Cardiac fibroblast (primary cell): ENCODE measurements around the gene MYO7A.
A peak's percentile ranks its signal among the peaks of the same experiment; 100 is the strongest.

Source experiments
- DNase-seq, 2 donors: peaks; one replicate each; pipeline versions ENCODE4 v3.0.0 to v3.0.0-alpha.2; 2010; ENCODE audit warnings: low read depth in 2 of 2
- H3K4me3 ChIP-seq, 2 donors: replicated peaks in 1 of 2; 1 replicate in 1 of 2; 2 replicates in 1 of 2; pipeline ENCODE4 v1.5.1; 2011; ENCODE audit warnings: low read depth in 2 of 2, low read length in 2 of 2, mild to moderate bottlenecking in 2 of 2, moderate library complexity in 1 of 2
- TF ChIP-seq, protein P1 (sequence below): IDR thresholded peaks from one replicate; pipeline ENCODE4 v1.5.1; 2011; ENCODE audit warnings: low read depth, mild to moderate bottlenecking, low read length, inconsistent platforms

The MYO7A gene

DNA sequence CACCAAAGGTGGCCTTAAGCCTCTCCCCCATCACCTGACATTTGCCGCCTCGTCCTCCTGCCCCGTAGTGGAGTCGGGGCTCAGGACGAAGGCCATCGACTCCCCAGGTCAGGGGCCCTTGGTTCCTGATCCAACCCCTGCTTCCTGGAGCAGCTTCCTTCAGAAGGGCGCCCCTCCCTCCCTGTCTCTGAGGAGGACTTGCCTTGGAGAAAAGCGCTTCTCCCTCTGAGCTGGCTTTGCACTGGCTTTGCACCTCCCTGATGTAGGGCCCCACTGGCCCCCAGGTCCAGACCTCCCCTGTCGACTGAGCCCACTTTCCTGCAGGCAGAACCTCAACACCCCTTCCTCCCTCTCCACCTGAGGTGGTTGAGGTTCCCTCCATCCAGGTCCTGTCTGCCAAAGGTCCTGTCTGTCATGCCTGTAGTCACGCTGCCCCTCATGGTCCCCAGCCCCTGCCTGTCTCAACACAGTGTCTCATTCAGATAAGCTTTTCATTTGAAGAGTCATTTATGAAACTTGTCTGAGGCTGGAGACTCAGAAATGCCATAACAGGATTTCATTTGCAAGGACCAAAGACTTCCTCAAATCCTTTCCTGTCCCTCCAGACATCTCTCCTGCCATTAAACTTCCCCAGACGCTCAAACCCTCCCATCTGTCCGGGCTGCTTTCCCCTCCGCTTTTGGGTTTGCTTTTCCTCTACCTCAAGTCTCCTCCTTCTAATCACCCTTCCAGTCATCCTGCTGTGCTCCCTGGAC lies 78.4 kb downstream of the MYO7A start:
- no peak overlapping the region for H3K4me3 ChIP-seq
- TF ChIP-seq, protein P1, sequence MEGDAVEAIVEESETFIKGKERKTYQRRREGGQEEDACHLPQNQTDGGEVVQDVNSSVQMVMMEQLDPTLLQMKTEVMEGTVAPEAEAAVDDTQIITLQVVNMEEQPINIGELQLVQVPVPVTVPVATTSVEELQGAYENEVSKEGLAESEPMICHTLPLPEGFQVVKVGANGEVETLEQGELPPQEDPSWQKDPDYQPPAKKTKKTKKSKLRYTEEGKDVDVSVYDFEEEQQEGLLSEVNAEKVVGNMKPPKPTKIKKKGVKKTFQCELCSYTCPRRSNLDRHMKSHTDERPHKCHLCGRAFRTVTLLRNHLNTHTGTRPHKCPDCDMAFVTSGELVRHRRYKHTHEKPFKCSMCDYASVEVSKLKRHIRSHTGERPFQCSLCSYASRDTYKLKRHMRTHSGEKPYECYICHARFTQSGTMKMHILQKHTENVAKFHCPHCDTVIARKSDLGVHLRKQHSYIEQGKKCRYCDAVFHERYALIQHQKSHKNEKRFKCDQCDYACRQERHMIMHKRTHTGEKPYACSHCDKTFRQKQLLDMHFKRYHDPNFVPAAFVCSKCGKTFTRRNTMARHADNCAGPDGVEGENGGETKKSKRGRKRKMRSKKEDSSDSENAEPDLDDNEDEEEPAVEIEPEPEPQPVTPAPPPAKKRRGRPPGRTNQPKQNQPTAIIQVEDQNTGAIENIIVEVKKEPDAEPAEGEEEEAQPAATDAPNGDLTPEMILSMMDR = no peak
- DNase-seq = no peak

DNA sequence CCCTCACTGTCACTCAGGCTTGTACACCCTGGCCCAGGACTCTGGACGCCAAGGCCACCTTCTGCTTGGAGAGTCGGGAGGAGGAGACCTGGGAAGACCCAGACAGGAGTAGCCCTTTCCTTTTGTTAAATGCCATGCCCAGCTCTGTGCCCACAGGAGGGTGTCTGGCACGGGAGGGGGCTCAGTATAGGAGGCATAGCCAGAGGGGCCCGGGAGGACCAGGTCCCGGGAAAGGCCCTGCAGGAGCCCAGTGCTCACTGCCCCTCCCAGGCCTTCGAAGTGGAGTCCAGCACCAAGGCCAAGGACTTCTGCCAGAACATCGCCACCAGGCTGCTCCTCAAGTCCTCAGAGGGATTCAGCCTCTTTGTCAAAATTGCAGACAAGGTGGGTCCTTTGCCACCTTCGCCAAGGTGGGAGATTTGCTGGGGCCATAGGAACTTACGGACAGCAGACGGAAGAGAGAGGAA lies 79.0 kb downstream of the MYO7A start:
- no peak for DNase-seq
- TF ChIP-seq, protein P1 = no peak
- no peak overlapping the region for H3K4me3 ChIP-seq

DNA sequence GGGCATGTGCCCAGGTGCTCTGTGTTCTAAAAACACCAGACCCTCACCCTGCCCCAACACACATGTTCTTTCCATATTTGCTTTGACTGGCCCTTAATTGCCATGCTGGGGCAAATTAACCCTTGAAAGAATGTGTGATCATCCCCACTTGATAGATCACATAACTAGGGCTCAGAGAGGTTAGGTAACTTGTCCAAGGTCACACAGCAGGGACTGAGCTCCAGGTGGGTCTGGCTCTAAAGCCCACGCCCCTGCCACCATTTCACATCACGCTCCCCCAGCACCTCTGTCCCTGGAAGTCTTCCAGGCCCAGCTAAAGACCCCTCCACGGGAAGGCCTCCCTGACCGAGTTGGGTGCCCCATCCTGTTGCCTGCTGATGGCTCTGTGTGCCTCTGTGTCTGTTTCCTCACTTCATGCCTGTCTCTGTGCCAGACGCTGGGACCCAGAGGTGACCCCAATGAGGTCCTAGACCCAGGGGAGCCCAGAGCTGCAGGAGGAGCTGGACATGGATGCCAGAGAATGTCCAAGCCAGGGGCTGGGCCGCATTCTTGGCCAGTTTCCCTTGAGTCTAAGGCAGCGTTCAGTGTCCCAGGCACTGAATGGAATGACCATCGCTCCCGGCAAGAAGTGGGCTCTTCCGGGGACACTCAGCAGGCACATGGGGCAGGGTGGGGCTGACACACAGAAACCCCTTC lies 79.7 kb downstream of the MYO7A start:
- no peak overlapping the region for H3K4me3 ChIP-seq
- TF ChIP-seq, protein P1 = no peak
- peak; percentile 10 to 24 for DNase-seq

DNA sequence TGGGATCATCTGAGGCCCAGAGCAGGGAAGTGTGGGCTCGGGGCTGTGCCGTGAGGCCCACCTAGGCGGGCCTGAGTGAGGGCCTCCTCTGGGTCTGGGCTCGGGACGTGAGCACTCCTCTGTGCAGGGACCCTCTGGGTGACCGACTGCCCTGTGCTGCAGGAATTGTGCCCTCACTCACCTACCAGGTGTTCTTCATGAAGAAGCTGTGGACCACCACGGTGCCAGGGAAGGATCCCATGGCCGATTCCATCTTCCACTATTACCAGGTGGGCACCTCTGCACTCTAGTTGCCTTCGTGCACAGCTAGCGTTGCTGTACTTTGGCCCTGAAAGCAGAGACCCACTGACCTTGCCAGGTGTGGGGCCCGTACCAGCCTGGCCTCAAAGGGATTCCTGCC lies 80.5 kb downstream of the MYO7A start:
- no peak overlapping the region for H3K4me3 ChIP-seq
- TF ChIP-seq, protein P1 = no peak
- DNase-seq = no peak

DNA sequence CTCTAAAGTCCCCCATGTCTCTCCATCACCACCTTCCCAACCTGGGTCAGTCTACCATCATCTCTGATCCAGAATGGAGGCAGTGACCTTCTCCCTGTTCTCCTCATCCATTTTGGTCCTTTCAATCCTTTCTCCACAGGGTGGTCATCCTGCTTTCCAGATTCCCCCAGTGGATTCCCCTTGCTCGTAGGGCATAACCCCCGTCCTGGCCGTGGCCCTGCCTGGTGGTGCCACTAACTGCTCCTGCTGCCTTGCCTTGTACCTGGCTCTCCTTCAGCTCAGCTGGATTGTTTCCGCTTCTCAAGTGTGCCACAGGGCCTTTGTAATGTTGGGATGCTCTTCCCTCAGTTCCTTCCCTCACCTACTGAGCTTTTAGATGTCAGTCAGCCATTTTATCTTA lies 81.6 kb downstream of the MYO7A start:
- no peak for DNase-seq
- no peak overlapping the region for H3K4me3 ChIP-seq
- TF ChIP-seq, protein P1 = no peak

DNA sequence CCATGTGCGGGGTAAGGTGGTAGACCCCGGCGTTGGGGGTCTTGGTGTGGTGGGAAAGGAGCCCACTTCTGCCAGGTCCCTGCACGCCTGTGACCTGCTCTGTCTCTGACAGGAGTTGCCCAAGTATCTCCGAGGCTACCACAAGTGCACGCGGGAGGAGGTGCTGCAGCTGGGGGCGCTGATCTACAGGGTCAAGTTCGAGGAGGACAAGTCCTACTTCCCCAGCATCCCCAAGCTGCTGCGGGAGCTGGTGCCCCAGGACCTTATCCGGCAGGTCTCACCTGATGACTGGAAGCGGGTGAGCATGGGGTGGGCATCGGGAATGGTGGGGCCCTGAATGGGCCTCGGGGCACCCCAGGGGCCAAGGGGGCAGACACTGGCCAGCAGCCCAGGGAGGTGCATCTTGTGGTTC lies 83.0 kb downstream of the MYO7A start:
- H3K4me3 ChIP-seq = no peak overlapping the region
- DNase-seq = no peak

More for the DNA sequence above, 83.0 kb downstream of the MYO7A start:
- TF ChIP-seq, protein P1 = no peak
